AG09319 (cell line): ENCODE results near the gene DOCK4.

Source experiments
- DNase-seq: peaks from one replicate; pipeline ENCODE4 v3.0.0-alpha.2; 2010; ENCODE audit warnings: low read depth; ENCODE audit errors: extremely low read depth
- TF ChIP-seq, protein P1 (sequence below): IDR thresholded peaks from 2 replicates; pipeline ENCODE4 v1.5.1; 2011; ENCODE audit warnings: low read depth, mild to moderate bottlenecking, inconsistent platforms, low read length, moderate library complexity

DOCK4 gene

DNA sequence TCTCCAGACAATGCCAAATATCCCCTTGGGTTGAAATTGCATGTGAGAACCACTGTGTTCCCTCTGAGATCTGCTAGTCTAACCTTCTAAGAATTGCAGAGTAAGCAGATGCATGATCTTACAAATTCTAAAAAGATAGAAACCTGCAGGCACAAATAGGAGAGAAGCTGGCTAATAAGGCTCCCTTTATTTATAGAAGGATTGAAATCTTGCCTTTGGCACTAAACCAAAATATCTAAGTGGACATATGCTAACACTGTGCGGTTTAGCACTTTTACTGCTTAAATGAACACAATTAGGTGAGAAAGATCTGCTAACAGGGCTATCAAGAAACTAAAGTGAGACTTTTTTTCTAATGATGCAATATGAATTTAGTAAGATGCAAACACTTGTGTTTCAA is 225.5 kb downstream of the DOCK4 start:
- TF ChIP-seq, protein P1, sequence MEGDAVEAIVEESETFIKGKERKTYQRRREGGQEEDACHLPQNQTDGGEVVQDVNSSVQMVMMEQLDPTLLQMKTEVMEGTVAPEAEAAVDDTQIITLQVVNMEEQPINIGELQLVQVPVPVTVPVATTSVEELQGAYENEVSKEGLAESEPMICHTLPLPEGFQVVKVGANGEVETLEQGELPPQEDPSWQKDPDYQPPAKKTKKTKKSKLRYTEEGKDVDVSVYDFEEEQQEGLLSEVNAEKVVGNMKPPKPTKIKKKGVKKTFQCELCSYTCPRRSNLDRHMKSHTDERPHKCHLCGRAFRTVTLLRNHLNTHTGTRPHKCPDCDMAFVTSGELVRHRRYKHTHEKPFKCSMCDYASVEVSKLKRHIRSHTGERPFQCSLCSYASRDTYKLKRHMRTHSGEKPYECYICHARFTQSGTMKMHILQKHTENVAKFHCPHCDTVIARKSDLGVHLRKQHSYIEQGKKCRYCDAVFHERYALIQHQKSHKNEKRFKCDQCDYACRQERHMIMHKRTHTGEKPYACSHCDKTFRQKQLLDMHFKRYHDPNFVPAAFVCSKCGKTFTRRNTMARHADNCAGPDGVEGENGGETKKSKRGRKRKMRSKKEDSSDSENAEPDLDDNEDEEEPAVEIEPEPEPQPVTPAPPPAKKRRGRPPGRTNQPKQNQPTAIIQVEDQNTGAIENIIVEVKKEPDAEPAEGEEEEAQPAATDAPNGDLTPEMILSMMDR, result no peak
- no peak for DNase-seq

DNA sequence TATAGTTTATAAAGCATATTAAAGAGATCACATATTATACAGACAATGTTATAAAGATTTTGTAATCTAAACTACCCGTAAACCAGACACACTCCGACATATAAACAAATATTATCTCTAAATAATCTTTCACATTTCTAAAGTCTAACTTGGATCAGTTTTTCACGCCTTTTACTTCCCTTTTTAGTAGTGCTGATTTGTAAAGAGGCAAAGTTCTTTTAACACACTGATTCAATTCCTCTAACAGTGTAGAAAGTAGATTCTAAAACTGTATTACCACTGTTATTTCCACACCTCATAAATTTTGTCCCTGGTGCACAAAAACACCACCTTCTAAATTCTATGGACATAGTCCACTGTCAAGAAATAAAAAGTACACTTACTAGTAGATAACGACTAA is 230.9 kb downstream of the DOCK4 start:
- DNase-seq, result no peak
- TF ChIP-seq, protein P1, result no peak

DNA sequence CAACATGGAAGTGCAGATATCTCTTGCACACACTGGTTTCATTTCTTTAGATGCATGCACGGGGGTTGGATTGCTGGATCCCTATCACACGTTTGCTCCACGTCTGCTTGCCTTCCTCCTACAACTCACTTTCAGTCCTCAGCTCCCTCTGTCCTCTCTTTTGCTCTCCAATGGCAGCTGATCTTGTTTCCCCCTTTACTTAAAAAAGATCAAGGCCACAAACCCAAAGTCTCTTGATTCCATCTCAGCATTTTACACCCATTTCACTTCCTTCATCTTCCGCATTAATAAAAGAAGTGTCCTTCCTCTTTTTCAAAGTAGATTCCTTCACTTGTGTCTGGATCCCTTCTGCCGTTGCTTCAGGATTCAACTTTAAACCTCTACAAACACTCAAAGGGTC is 245.2 kb downstream of the DOCK4 start:
- TF ChIP-seq, protein P1, result no peak

DNA sequence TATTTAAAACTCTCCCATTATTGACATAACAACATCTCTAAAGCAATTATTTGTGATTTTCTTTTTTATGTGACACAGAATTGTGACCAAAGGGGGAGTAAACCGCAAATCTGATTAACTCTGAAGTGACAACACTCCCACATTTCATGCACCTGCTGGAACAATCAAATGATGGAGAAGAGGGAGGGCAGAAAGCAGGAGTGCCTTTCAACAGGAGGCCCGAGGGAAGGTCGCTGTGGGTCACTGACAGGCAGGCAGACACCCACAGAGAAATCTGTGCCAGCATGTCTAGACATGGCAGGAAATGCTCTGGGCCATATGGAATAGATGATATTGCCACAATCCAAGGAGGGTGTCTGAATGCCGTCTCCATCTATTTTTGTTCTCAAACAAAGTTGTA is 247.3 kb downstream of the DOCK4 start:
- TF ChIP-seq, protein P1, result no peak
- DNase-seq, result no peak

More for the DNA sequence above, 245.2 kb downstream of the DOCK4 start:
- DNase-seq, result no peak

DNA sequence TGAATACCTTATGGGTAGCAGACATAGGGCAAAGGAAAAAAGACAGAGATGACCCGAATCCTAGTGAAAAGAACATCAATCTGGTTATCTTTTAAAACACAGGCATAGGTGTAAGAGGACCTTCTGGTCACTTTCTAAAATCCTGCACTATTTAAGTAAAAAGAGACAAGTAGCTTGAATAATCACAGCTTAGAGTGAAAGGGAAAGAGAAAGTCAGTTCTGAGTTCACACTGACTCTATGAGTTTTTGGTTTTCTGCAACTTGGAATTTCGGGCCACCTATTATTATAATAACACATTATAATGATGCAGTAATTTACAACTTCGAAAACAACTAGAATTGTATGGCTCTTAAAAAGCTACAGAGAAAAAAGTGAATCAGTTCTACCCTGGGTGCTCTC is 247.8 kb downstream of the DOCK4 start:
- DNase-seq, result no peak
- TF ChIP-seq, protein P1, result no peak

DNA sequence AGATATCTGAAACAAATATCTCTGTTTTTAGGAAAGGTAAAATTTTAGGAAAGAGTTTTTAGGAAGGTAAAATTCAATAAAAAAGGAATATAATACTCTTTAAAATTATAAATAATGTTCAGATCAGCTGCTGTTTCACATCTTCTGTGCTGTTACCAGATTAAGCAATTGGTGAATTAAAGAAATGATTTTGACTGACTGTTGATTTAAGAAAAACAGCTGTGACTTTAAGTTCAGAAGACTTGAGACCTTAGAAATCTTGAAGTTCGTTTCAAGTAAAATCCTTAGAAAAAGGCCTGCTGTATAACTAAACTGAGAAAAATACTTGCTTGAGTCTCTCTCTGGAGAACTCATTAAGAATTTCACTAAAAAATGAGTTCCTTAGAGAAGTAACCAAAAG is 250.6 kb downstream of the DOCK4 start:
- no peak for DNase-seq
- TF ChIP-seq, protein P1, result no peak

DNA sequence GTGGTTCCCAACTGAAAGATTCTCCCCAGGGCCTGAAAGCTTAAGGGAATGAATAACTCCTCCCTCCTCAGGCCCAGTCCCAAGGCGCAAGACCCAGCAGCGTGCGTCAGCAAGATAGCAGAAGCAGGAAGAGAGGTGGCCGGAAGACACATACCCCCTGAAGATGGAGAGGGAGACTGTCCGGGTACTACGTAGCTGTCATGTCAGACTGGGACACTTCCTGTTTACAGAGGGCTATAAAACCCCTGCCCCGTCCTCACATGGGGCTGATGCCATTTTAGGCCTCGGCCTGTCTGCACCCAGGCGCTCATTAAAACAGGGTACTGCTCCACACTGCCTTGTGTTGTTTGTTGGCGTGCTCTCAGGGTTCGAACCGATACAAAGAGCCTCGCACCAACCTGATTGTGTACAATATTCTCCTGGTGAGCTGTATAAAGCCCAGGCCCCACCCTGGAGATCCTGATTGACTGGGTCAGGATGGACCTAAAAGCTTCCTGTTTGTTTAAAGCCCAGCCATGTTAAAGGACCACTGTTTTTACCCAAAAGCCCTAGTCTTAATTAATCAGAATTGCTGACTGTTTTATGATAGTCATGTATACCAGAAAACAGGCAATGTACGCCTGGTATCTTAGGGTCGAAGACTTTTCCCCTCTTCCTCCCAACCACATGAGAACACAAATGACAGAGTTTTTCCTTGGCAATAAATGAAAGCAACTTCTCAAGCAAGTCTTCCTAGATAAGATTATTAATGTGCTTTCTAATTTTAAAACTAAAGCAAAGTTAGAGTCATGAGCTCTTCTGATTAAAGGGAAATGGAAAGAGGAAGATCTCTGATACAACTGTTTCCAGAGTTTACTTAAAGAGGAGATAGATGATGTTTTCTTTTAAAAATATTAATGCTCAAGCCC is 251.5 kb downstream of the DOCK4 start:
- TF ChIP-seq, protein P1, result no peak
- DNase-seq, result no peak
